Osteocyte (in vitro differentiated cells): Measurements from ENCODE around the gene AFF3. TPM values are rescaled to one million over a fixed set of nuclear protein-coding genes. Genes with fewer than 3 reads are reported as not detected.

Source experiments
- DNase-seq: peaks from one replicate; pipeline ENCODE4 v3.0.0; 2021; ENCODE audit warnings: mixed read lengths; ENCODE audit not compliant: unreplicated experiment; ENCODE audit errors: extremely low spot score
- H3K27ac Mint-ChIP-seq: one replicate; pipeline ENCODE4 v1.8.0; 2021; ENCODE audit warnings: mild to moderate bottlenecking, mixed read lengths; ENCODE audit not compliant: unreplicated experiment
- H3K27me3 Mint-ChIP-seq: one replicate; pipeline ENCODE4 v1.8.0; 2021; ENCODE audit warnings: mixed read lengths; ENCODE audit not compliant: unreplicated experiment
- H3K36me3 Mint-ChIP-seq: one replicate; pipeline ENCODE4 v1.8.0; 2021; ENCODE audit warnings: mixed read lengths; ENCODE audit not compliant: unreplicated experiment
- H3K4me1 Mint-ChIP-seq: one replicate; pipeline ENCODE4 v1.8.0; 2021; ENCODE audit warnings: mixed read lengths; ENCODE audit not compliant: unreplicated experiment
- H3K4me3 Mint-ChIP-seq: one replicate; pipeline ENCODE4 v1.8.0; 2021; ENCODE audit warnings: mild to moderate bottlenecking, moderate library complexity, mixed read lengths; ENCODE audit not compliant: unreplicated experiment
- H3K9me3 Mint-ChIP-seq: one replicate; pipeline ENCODE4 v1.8.0; 2021; ENCODE audit warnings: mixed read lengths; ENCODE audit not compliant: unreplicated experiment
- total RNA-seq: library from RNA; stranded (reverse); gene quantifications from 2 replicates; pipeline ENCODE4 v1.2.1, GENCODE V29; 2021
- TF ChIP-seq, protein P1 (sequence below): fragments of 200-600 bp; sonication (generic); IDR thresholded peaks from 2 replicates; pipeline ENCODE4 v1.5.0; 2021; ENCODE audit warnings: antibody characterized with exemption, mild to moderate bottlenecking, moderate library complexity

The AFF3 gene
- total RNA-seq, 1 donor from 2014 or later, result 248 TPM

- Mint-ChIP-seq H3K27ac (peak overlapping the region; percentile 89), H3K4me1 (peaks cover 94% of the 10 kb centered on the region), H3K27me3 (no peaks in the 10 kb centered on the region), H3K36me3 (peaks cover 15% of the 10 kb centered on the region), H3K4me3 (peak overlapping the region; percentile 48), H3K9me3 (no peaks in the 10 kb centered on the region)
- TF ChIP-seq, protein P1, sequence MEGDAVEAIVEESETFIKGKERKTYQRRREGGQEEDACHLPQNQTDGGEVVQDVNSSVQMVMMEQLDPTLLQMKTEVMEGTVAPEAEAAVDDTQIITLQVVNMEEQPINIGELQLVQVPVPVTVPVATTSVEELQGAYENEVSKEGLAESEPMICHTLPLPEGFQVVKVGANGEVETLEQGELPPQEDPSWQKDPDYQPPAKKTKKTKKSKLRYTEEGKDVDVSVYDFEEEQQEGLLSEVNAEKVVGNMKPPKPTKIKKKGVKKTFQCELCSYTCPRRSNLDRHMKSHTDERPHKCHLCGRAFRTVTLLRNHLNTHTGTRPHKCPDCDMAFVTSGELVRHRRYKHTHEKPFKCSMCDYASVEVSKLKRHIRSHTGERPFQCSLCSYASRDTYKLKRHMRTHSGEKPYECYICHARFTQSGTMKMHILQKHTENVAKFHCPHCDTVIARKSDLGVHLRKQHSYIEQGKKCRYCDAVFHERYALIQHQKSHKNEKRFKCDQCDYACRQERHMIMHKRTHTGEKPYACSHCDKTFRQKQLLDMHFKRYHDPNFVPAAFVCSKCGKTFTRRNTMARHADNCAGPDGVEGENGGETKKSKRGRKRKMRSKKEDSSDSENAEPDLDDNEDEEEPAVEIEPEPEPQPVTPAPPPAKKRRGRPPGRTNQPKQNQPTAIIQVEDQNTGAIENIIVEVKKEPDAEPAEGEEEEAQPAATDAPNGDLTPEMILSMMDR, result no peak
- no peak for DNase-seq
Observed at GRCh38 chr2:99881901-99882591, 260.3 kb downstream of the AFF3 start.

GRCh38 chr2:99880964-99881294, 261.5 kb downstream of the AFF3 start:
- Mint-ChIP-seq H3K27ac (peak overlapping the region; percentile 89), H3K4me3 (peak overlapping the region; percentile 28), H3K4me1 (peaks cover 95% of the 10 kb centered on the region), H3K9me3 (no peaks in the 10 kb centered on the region), H3K27me3 (no peaks in the 10 kb centered on the region), H3K36me3 (peaks cover 15% of the 10 kb centered on the region)
- TF ChIP-seq, protein P1, result no peak
- DNase-seq, result no peak

DNA sequence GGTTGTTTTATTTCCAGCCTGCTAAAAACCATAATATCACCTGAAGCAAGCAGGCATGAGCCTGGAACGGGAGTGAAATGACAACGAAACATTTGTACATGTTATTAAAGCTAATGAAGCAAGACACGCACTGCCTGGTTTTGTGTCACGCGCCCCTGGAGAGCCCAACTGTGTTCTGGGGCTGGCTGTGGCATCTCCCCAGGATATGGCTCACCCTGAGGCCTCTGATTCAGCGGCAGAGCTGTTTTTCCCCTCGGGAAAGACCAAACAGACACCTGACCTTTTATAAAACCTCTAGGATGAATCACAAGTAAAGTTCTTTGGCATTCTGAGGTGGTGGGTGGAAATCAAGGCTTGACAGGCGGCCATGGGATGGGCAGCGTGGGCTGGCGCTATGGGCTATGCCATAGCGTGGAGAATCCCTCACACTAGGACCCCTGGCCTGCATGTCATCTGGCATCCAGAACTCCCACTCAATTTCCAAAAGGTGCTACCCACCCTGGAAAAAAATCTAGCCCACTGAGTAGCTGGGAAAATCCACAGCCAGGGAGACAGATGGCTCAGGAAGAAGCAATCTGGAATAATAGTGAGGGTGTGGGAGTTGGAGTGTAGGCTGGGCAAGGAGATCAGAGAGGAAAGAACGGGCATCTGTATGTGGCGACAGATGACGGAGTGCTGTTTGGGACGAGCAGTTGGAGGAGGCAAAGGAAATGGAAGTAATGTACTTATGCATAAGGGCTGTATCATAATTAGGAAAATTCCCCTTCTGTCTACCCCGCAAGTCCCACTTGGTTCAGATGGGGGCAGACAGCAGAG, 262.0 kb downstream of the AFF3 start:
- peak overlapping the region; percentile 28 for H3K4me3 Mint-ChIP-seq
- H3K9me3 Mint-ChIP-seq, result no peaks in the 10 kb centered on the region
- no peak for DNase-seq
- H3K27me3 Mint-ChIP-seq, result no peaks in the 10 kb centered on the region
- peaks cover 15% of the 10 kb centered on the region for H3K36me3 Mint-ChIP-seq
- peaks cover 96% of the 10 kb centered on the region for H3K4me1 Mint-ChIP-seq
- H3K27ac Mint-ChIP-seq, result peak overlapping the region; percentile 89
- TF ChIP-seq, protein P1, result no peak

DNA sequence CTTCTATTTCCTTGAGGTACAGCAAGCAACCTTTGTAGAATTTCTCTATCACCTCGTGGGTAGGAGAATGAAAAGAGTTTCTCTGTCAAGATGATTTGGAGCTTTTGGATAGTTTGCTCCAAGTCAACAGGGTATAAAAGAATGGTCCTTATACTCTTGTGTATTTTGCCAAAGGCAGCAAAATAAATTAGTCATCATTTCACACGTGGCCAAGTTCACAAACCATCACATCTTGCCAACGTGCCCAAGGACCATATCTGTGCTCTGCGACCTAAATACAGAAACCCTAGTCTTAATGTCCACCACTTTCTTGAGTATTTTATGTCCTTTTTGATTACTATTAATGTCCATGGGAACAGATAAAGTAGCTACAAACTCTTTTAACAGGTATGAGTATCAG, 262.9 kb downstream of the AFF3 start:
- H3K27me3 Mint-ChIP-seq, result no peaks in the 10 kb centered on the region
- peaks cover 16% of the 10 kb centered on the region for H3K36me3 Mint-ChIP-seq
- H3K4me1 Mint-ChIP-seq, result peaks cover 94% of the 10 kb centered on the region
- peak overlapping the region; percentile 89 for H3K27ac Mint-ChIP-seq
- no peak overlapping the region for H3K4me3 Mint-ChIP-seq
- TF ChIP-seq, protein P1, result no peak
- no peak for DNase-seq
- no peaks in the 10 kb centered on the region for H3K9me3 Mint-ChIP-seq
